Neural cell (in vitro differentiated cells): ENCODE results near the gene CD300LB. TPM values are rescaled to one million over a fixed set of nuclear protein-coding genes. Genes with fewer than 3 reads are reported as not detected.

ENCODE experiments used
- H2AFZ ChIP-seq: fragments of 200-600, 300-800 bp; sonication (generic), shearing (Covaris generic); 2 replicates; pipeline ENCODE4 v1.6.0; 2014; ENCODE audit warnings: low read depth, mild to moderate bottlenecking, antibody characterized with exemption, low read length, moderate library complexity
- H3F3A ChIP-seq: fragments of 200-600 bp; shearing (Covaris generic); 2 replicates; pipeline ENCODE4 v1.6.1; 2016; ENCODE audit warnings: mild to moderate bottlenecking, moderate library complexity, mixed read lengths, antibody characterized with exemption, low read length; ENCODE audit not compliant: insufficient read depth, poor library complexity, severe bottlenecking
- H3K27ac ChIP-seq: fragments of 200-600, 300-800 bp; sonication (generic), shearing (Covaris generic); 2 replicates; pipeline ENCODE4 v1.5.1; 2014; ENCODE audit warnings: mild to moderate bottlenecking, low read length, moderate library complexity
- H3K27me3 ChIP-seq: fragments of 300-800, 200-600 bp; sonication (generic), shearing (Covaris generic); 2 replicates; pipeline ENCODE4 v1.6.0; 2014; ENCODE audit warnings: mild to moderate bottlenecking, low read depth, low read length, moderate library complexity; ENCODE audit not compliant: insufficient read depth
- H3K36me3 ChIP-seq: fragments of 300-800, 200-600 bp; sonication (generic), shearing (Covaris generic); 2 replicates; pipeline ENCODE4 v1.5.1; 2014; ENCODE audit warnings: mild to moderate bottlenecking, antibody characterized with exemption, low read length, moderate library complexity; ENCODE audit not compliant: insufficient read depth
- H3K4me2 ChIP-seq: fragments of 300-800, 200-600 bp; sonication (generic), shearing (Covaris generic); 2 replicates; pipeline ENCODE4 v1.6.0; 2014; ENCODE audit warnings: mild to moderate bottlenecking, low read length
- H3K4me3 ChIP-seq: fragments of 300-800, 200-600 bp; sonication (generic), shearing (Covaris generic); 2 replicates; pipeline ENCODE4 v1.5.1; 2014; ENCODE audit warnings: mild to moderate bottlenecking, low read length, moderate library complexity
- H3K79me2 ChIP-seq: fragments of 200-600 bp; shearing (Covaris generic); replicated peaks from 2 replicates; pipeline ENCODE4 v1.6.0; 2014; ENCODE audit warnings: mild to moderate bottlenecking, low read length, moderate library complexity; ENCODE audit not compliant: insufficient read depth
- H3K9ac ChIP-seq: fragments of 300-800, 200-600 bp; sonication (generic), shearing (Covaris generic); 2 replicates; pipeline ENCODE4 v1.6.1; 2016; ENCODE audit warnings: mild to moderate bottlenecking, low read length, mixed read lengths
- H3K9me2 ChIP-seq: fragments of 200-600 bp; shearing (Covaris generic); 2 replicates; pipeline ENCODE4 v1.6.1; 2016; ENCODE audit warnings: mild to moderate bottlenecking, low read length, mixed read lengths; ENCODE audit not compliant: insufficient read depth
- H3K9me3 ChIP-seq: fragments of 200-600, 300-800 bp; sonication (generic), shearing (Covaris generic); 2 replicates; pipeline ENCODE4 v1.6.1; 2016; ENCODE audit warnings: mild to moderate bottlenecking, mixed run types, low read length, moderate library complexity, mixed read lengths
- H4K20me1 ChIP-seq: fragments of 200-600 bp; shearing (Covaris generic); 2 replicates; pipeline ENCODE4 v1.6.1; 2016; ENCODE audit warnings: mild to moderate bottlenecking, mixed run types; ENCODE audit not compliant: insufficient read depth
- CTCF ChIP-seq: fragments of 450-650 bp; IDR thresholded peaks from 2 replicates; pipeline ENCODE4 v1.5.1; 2014; ENCODE audit warnings: antibody characterized with exemption, mild to moderate bottlenecking, moderate library complexity; ENCODE audit not compliant: poor library complexity, severe bottlenecking
- EP300 ChIP-seq: fragments of 450-650 bp; conservative IDR thresholded peaks from 2 replicates; pipeline ENCODE4 v1.6.1; 2014; ENCODE audit warnings: antibody characterized with exemption, mild to moderate bottlenecking, moderate library complexity; ENCODE audit not compliant: poor library complexity, severe bottlenecking
- EZH2 ChIP-seq: fragments of 200-600, 300-800 bp; shearing (Covaris generic), sonication (generic); IDR thresholded peaks from 2 replicates; pipeline ENCODE4 v1.6.1; 2014; ENCODE audit warnings: antibody characterized with exemption, low read length, borderline replicate concordance, mild to moderate bottlenecking; ENCODE audit not compliant: insufficient read depth, poor library complexity, severe bottlenecking
- MXI1 ChIP-seq: fragments of 450-650 bp; conservative IDR thresholded peaks from 2 replicates; pipeline ENCODE4 v1.6.1; 2014; ENCODE audit warnings: antibody characterized with exemption, mild to moderate bottlenecking; ENCODE audit not compliant: poor library complexity, severe bottlenecking
- POLR2AphosphoS5 ChIP-seq: IDR thresholded peaks from 2 replicates; pipeline ENCODE4 v1.6.1; 2012
- RAD21 ChIP-seq: fragments of 450-650 bp; conservative IDR thresholded peaks from 2 replicates; pipeline ENCODE4 v1.6.1; 2014; ENCODE audit warnings: antibody characterized with exemption, mild to moderate bottlenecking, moderate library complexity
- REST ChIP-seq: IDR thresholded peaks from 2 replicates; pipeline ENCODE4 v1.6.1; 2012; ENCODE audit warnings: borderline replicate concordance
- SMC3 ChIP-seq: fragments of 450-650 bp; conservative IDR thresholded peaks from 2 replicates; pipeline ENCODE4 v1.6.1; 2014; ENCODE audit warnings: antibody characterized with exemption, mild to moderate bottlenecking, moderate library complexity; ENCODE audit not compliant: poor library complexity
- TAF1 ChIP-seq: IDR thresholded peaks from 2 replicates; pipeline ENCODE4 v1.6.1; 2012; ENCODE audit warnings: low read depth
- polyA plus RNA-seq: library from polyadenylated mRNA; depleted of rRNA; stranded (reverse); fragments of >200 nt; gene quantifications from 2 replicates; pipeline ENCODE4 v1.2.3, GENCODE V29; 2014

The CD300LB gene
- polyA plus RNA-seq, 1 donor from 2014 or later = not detected

GRCh38 chr17:74497471-74497870, 33.8 kb downstream of the CD300LB start:
- TF ChIP-seq REST = no peak
- TF ChIP-seq EP300 = no peak
- TF ChIP-seq MXI1 = no peak
- no peak for TF ChIP-seq CTCF
- TF ChIP-seq SMC3 = no peak
- TF ChIP-seq TAF1 = no peak
- TF ChIP-seq EZH2 = no peak
- no peak for TF ChIP-seq RAD21
- no peak for TF ChIP-seq POLR2AphosphoS5
- H3K79me2 ChIP-seq = no peaks in the 10 kb centered on the region
- no peak overlapping the region for H3K27ac ChIP-seq
- no peaks in the 10 kb centered on the region for H3F3A ChIP-seq
- no peak overlapping the region for H2AFZ ChIP-seq
- H4K20me1 ChIP-seq = no peaks in the 10 kb centered on the region
- no peaks in the 10 kb centered on the region for H3K9me2 ChIP-seq
- H3K36me3 ChIP-seq = no peaks in the 10 kb centered on the region
- H3K4me3 ChIP-seq = no peak overlapping the region
- no peaks in the 10 kb centered on the region for H3K9me3 ChIP-seq
- no peaks in the 10 kb centered on the region for H3K27me3 ChIP-seq
- H3K4me2 ChIP-seq = no peak overlapping the region
- no peak overlapping the region for H3K9ac ChIP-seq

- Histone ChIP-seq H3K9ac (no peak overlapping the region), H3K27ac (no peak overlapping the region), H2AFZ (no peak overlapping the region), H3K36me3 (no peaks in the 10 kb centered on the region), H3F3A (no peaks in the 10 kb centered on the region), H3K4me3 (no peak overlapping the region), H3K9me3 (no peaks in the 10 kb centered on the region), H4K20me1 (no peaks in the 10 kb centered on the region), H3K27me3 (no peaks in the 10 kb centered on the region), H3K4me2 (no peak overlapping the region), H3K79me2 (no peaks in the 10 kb centered on the region), H3K9me2 (no peaks in the 10 kb centered on the region)
- peak; percentile 86 for TF ChIP-seq SMC3
- no peak for TF ChIP-seq MXI1
- TF ChIP-seq CTCF = peak; percentile 87
- TF ChIP-seq EZH2 = no peak
- TF ChIP-seq POLR2AphosphoS5 = no peak
- TF ChIP-seq RAD21 = peak; percentile 85
Measured at GRCh38 chr17:74493331-74493833, 37.9 kb downstream of the CD300LB start.
